GM18868 (cell line): ENCODE measurements around the gene COPG1.

Experiments
- ATAC-seq: cut with Tn5 transposase; IDR thresholded peaks from one replicate; pipeline ENCODE4 v1.9.1; 2021; ENCODE audit warnings: mild to moderate bottlenecking, moderate library complexity; ENCODE audit not compliant: unreplicated experiment

Gene COPG1

DNA sequence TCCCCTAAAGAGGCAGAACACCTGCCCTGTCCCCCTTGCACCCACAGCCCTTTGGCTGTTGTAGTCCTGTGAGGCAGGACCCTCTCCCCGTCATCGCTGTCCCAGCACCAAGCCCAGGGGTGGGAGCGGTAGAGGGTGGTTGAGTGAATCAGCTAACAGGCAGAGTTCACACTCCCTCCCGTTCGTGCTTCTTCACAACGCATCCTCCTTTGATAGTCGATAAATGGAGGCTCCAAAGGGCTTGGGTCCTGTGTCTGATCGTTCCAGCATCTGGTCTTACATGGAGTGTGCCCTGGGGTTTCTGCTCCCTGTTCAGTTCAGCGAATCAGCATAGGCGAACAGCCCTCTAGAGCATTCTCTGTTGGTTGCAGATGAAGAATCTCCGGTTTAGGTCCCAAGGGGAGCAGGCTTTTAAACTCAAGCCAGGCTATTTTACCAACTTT is 28.4 kb downstream of the COPG1 start:
- no peak for ATAC-seq

DNA sequence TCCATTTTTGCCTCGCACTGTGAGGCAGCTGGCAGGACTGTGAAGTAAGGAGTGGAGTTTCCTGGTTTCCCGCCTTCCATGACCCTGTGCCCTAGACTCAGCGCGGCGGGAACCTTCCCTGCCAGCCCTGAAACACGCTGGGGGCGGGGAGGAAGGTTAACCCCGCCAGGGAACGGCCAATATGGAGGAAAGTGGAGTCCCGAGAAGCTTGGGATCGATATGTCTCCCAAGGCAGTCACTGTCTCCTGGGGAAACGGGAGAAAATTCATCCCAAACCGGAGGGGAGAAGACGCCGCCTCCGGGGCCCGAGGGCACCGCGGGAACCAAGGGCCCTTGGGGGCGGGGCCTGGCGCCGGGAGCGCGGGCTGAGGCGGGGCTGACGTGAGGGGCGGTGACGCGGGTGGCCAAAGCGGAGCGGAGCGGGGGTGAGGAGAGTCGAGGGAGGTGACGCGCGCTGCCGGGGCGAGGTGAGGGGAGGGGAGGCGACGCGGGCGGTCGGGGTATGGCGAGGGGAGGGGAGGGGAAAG is 29.1 kb downstream of the COPG1 start, which contains the start of gene HMCES:
HMCES (plus strand) TSS at position 432 of the 527 bp plus-strand sequence. CDS start 863 bp downstream, outside the sequence.
- ATAC-seq: peak; percentile 56

DNA sequence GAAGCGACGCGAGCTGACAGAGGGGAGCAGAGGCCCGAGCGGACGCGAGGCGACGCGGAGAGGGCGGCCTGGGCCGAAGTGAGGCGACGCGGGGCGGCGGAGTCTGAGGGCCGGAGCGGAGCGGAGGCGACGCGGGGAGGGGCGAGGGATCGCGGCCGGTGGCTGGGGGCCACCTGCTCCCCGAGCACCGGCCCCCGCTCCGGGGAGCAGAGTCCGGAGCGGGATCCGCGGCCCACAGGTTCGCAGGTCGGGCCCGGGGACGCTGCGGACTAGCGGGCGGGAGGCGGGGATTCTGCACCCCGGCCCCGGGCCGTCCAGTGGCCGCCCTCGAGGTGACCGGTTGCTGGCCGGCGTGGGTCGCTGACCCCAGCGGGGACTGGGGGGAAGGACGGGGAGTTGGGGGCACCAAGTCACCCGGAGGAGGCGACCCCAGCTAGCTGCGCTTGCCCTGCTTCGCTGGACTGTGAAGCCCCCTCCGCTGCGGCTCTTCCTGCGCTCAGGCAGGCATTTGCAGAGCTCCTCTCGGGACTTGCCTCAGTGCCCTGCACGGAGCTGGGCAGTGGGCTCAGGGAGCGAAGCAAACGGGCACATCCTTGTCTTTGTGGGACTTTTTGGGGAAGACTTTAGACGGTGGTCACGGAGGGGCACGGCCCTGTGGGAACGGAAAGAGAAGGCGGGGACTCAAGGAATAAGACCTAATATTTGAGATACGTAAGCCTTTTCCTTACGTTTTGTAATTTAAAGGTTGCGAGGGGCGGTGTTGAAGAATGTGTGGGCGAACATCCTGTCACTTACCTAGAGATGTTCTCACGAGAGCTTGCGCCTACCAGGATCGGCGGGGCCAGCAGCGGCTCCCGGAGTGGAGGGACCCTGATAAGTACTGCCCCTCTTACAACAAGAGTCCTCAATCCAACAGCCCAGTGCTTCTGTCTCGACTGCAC is 29.8 kb downstream of the COPG1 start:
- no peak for ATAC-seq

DNA sequence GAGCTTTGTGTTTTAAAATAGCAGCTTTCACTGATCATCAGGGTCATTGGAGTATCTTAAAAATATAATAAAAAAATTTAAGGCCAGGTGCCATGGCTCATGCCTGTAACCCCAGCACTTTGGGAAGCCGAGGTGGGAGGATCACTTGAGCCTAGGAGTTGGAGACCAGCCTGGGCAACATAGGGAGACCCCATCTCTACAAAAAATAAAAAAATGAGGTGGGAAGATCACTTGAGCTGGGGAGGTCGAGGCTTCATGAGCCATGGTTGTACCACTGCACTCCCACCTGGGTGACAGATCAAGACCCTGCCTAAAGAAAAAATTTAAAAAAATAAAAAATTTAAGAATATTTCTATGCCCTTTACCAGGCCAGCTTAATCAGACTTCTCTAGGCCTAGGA is 30.8 kb downstream of the COPG1 start:
- no peak for ATAC-seq

DNA sequence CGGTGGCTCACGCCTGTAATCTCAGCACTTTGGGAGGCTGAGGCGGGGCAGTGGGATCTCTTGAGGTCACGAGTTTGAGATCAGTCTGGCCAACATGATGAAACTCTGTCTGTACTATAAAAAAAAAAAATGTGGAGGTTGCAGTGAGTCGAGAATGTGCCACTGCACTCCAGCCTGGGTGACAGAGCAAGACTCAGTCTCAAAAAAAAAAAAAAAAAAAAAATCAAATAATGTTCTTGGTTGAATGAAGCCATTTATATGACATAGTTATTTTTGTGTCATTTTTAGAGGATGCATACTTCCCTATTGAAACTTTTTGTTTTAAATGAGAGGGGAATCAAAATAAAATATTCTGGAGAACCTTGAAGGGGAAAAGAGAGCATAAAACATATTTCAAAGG is 32.3 kb downstream of the COPG1 start:
- no peak for ATAC-seq

DNA sequence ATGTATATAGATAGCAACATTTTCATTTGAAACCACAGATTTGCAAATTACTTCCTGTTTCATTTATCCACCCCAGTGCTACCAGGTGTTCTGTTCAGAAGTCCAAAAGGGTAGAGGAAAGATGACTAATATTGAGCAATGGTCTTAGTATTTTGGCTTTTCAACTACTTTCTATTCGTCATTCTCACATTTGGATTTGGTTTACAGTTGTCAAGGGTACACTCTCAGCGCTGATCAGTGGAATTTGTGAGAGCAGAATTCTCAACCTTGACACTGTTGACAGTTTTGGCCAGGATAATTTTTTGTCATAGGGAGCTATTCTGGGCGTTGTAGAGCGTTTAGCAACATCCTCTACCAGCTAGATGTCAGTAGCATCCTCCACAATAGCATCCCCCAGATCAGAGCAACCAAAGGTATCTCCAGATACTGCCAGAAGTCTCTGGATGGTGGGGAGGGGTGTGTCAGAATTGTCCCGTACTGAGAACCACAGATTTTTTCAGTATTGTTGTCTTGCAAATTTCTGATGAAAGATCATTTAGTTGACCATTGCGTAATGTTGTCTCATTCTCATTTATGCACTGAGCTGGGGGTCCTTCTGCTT is 33.4 kb downstream of the COPG1 start:
- ATAC-seq: peak; percentile 70

DNA sequence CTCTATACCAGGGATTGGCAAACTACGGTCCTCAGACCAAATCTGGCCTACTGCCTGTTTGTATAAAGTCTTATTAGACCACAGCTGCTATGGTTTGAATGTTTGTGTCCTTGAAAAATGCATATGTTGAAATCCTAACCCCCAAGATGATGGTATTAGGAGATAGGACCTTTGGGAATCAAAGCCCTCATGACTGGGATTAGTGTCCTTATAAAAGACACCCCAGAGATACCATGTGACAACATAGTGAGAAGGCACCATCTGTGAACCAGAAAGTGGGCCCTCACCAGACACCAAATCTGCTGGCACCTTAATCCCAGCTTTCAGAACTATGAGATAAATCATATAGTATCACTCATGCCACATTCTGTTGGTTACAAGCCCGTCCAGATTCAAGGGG is 36.7 kb downstream of the COPG1 start:
- ATAC-seq: no peak

- no peak for ATAC-seq
Measured at GRCh38 chr3:129288446-129288845, 39.0 kb downstream of the COPG1 start.

DNA sequence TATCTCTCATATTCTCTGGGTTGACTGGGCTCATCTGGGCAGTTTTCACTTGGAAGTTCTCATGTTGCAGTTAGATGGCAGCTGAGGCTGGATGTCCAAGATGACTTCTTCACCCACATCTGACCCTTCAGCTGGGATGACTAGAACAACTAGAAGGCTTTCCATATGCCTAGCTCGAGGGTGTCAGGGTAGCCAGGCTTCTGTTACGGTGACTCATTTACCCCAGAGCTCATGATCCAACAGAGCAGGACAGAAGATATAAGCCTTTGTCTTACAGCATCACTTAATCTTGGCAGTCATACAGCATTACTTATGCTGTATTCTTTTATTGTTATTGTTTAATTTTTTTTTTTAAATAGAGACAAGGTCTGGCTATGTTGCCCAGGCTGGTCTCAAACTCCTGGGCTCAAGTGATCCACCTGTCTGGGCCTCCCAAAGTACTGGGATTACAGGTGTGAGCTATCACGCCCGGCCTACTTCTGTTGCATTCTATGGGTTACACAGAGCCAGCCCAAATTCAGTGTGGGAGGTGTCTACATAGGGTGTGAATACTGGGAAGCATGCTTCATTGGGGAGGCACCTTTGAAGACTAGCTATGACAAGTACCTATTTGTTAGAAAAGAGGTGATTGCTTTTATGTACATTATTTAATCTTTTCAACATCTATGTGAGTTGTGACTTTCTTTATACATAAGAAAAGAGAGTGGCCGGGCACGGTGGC is 40.0 kb downstream of the COPG1 start:
- ATAC-seq: no peak

GRCh38 chr3:129291236-129291886 is 42.0 kb downstream of the COPG1 start:
- no peak for ATAC-seq

GRCh38 chr3:129295286-129295685 is 45.9 kb downstream of the COPG1 start:
- ATAC-seq: no peak

GRCh38 chr3:129304146-129304961 is 54.9 kb downstream of the COPG1 start:
- ATAC-seq: no peak

DNA sequence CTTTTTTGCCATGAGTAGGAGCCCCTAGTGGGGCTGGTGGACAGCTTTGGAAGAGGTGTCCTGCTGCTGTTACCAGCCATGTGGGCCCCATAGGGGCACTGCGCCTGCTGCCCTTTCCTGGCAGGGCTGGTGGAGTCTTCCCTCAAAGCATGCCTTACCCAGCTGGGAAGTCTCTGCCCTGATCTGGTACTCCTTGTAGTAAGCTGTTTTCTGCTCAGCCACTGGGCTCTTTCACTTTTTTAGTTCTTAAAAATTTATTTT is 55.5 kb downstream of the COPG1 start:
- no peak for ATAC-seq

GRCh38 chr3:129305592-129306091 is 56.2 kb downstream of the COPG1 start:
- ATAC-seq: peak; percentile 45

GRCh38 chr3:129308636-129309035 is 59.2 kb downstream of the COPG1 start:
- no peak for ATAC-seq

- ATAC-seq: peak; percentile 55
Measured at GRCh38 chr3:129310111-129311011, 61.0 kb downstream of the COPG1 start.

DNA sequence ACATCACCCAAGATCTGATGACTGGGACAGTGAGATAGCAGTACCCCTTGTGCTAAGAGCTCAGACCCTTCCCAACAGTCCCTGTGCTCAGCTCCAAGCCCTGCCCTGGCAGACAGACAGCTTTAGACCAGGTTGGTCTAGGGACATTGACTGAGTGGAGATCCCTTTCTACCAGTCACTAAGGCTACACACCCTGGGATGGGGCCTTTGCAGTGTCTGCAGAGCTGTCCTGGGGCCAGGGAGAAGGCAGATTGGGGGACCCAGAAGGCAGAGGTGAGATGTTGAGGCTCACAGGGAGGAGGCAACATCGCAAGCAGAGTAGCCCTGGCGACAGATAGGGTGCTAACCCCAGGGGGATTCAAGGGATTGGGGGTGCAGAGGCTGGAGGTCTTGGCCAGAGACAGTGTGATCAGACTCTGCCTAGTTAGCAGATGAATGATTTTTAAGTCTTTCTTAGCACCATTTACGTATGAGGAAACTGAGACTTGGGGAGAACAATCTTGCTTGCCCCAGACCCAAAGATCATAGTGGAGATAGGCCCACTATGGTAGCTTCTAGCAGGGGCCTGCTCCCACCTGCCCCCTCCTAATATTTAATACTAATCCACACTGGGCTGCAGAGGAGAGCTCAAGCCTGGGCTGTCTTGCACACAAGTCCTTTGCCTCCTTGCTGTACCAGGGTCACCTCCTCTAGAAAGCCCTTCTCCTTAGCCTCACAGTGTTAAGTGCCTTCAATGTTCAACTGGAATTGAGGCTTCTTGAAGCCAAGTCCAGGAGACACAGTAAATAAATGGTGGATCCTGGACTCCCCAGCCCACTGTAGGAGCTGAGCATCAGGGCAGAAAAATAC is 61.9 kb downstream of the COPG1 start:
- ATAC-seq: no peak

DNA sequence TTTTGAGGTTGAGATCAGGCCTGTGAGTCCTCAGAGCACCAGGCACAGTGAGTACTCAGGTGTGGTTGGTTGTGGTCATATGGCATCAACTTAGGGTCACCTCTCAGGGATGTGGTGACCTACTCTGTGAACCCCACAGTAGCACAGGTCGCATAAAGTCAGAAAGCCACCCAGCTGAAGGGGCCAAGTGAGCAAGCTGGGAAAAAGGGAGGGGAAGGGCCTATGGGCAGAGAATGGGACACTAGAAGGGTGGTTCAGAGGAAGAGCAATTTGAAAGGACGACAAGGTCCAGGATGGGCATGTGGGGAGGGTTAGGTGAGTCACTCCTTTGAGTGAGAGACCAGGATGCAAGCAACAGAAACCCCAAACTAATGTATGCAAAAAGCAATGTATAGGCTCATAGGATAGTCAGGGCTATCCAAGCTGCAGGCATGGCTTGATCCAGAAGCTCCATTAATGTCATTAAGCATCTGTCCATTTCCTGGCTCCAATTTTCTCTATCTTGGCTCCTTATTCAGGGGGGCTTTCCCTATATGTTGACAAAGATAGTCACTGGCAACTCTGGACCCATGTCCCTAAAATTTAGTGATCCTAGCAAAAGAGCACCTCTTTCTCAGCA is 62.7 kb downstream of the COPG1 start:
- no peak for ATAC-seq
